ENCODE measurements around the gene DNM1L.

Gene DNM1L

GRCh38 chr12:32734952-32735351 lies 55.9 kb downstream of the DNM1L start:
- peaks cover 67% of the 10 kb centered on the region for H3K36me3 ChIP-seq (ENCODE audit: insufficient read depth, low read length)
- no peaks in the 10 kb centered on the region for H3K27me3 ChIP-seq (ENCODE audit: insufficient read depth, low read length)
- no peaks in the 10 kb centered on the region for H3K9me3 ChIP-seq (ENCODE audit: low read length)
- no peaks in the 10 kb centered on the region for H3K79me2 ChIP-seq (ENCODE audit: insufficient read depth, low read length)
- no peak overlapping the region for H2AFZ ChIP-seq (ENCODE audit: low read length)
- H3F3A ChIP-seq (ENCODE audit: insufficient read depth, low read length): peaks cover 6% of the 10 kb centered on the region; the same call in 1 of the 2 replicates
- no peaks in the 10 kb centered on the region for H3K9me2 ChIP-seq (ENCODE audit: low read depth, low read length)
- no peak overlapping the region for H3K4me2 ChIP-seq (ENCODE audit: low read length)
- H3K4me3 ChIP-seq (ENCODE audit: low read depth, low read length, poor library complexity, severe bottlenecking): no peak overlapping the region
- TF ChIP-seq EZH2 (IDR thresholded peaks at IDR 0.05; ENCODE audit: borderline replicate concordance, low read length): no peak
- TF ChIP-seq, protein P1, sequence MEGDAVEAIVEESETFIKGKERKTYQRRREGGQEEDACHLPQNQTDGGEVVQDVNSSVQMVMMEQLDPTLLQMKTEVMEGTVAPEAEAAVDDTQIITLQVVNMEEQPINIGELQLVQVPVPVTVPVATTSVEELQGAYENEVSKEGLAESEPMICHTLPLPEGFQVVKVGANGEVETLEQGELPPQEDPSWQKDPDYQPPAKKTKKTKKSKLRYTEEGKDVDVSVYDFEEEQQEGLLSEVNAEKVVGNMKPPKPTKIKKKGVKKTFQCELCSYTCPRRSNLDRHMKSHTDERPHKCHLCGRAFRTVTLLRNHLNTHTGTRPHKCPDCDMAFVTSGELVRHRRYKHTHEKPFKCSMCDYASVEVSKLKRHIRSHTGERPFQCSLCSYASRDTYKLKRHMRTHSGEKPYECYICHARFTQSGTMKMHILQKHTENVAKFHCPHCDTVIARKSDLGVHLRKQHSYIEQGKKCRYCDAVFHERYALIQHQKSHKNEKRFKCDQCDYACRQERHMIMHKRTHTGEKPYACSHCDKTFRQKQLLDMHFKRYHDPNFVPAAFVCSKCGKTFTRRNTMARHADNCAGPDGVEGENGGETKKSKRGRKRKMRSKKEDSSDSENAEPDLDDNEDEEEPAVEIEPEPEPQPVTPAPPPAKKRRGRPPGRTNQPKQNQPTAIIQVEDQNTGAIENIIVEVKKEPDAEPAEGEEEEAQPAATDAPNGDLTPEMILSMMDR (IDR thresholded peaks at IDR 0.05; ENCODE audit: low read length): no peak
- no peak overlapping the region for H3K27ac ChIP-seq (ENCODE audit: low read depth, low read length, poor library complexity, severe bottlenecking)
- no peaks in the 10 kb centered on the region for H3K4me1 ChIP-seq (ENCODE audit: insufficient read depth, low read length, severe bottlenecking)
- H3K9ac ChIP-seq (ENCODE audit: low read length): no peak overlapping the region
- no peaks in the 10 kb centered on the region for H4K20me1 ChIP-seq (ENCODE audit: insufficient read depth, low read length)

- H2AFZ ChIP-seq (ENCODE audit: low read length): no peak overlapping the region
- H3F3A ChIP-seq (ENCODE audit: insufficient read depth, low read length): peaks cover 6% of the 10 kb centered on the region; the same call in 1 of the 2 replicates
- no peaks in the 10 kb centered on the region for H3K9me2 ChIP-seq (ENCODE audit: low read depth, low read length)
- H3K4me3 ChIP-seq (ENCODE audit: low read depth, low read length, poor library complexity, severe bottlenecking): no peak overlapping the region
- TF ChIP-seq, protein P1 (IDR thresholded peaks at IDR 0.05; ENCODE audit: low read length): no peak
- no peak for TF ChIP-seq EZH2 (IDR thresholded peaks at IDR 0.05; ENCODE audit: borderline replicate concordance, low read length)
- no peaks in the 10 kb centered on the region for H3K9me3 ChIP-seq (ENCODE audit: low read length)
- H3K4me1 ChIP-seq (ENCODE audit: insufficient read depth, low read length, severe bottlenecking): no peaks in the 10 kb centered on the region
- no peak overlapping the region for H3K27ac ChIP-seq (ENCODE audit: low read depth, low read length, poor library complexity, severe bottlenecking)
- H3K4me2 ChIP-seq (ENCODE audit: low read length): no peak overlapping the region
- no peaks in the 10 kb centered on the region for H3K79me2 ChIP-seq (ENCODE audit: insufficient read depth, low read length)
- H4K20me1 ChIP-seq (ENCODE audit: insufficient read depth, low read length): no peaks in the 10 kb centered on the region
- H3K36me3 ChIP-seq (ENCODE audit: insufficient read depth, low read length): peaks cover 78% of the 10 kb centered on the region
- no peak overlapping the region for H3K9ac ChIP-seq (ENCODE audit: low read length)
- no peaks in the 10 kb centered on the region for H3K27me3 ChIP-seq (ENCODE audit: insufficient read depth, low read length)
Measured at GRCh38 chr12:32736445-32736844, 57.3 kb downstream of the DNM1L start.

GRCh38 chr12:32737715-32738114 lies 58.6 kb downstream of the DNM1L start:
- H2AFZ ChIP-seq (ENCODE audit: low read length): no peak overlapping the region
- H3K9ac ChIP-seq (ENCODE audit: low read length): no peak overlapping the region
- TF ChIP-seq, protein P1 (IDR thresholded peaks at IDR 0.05; ENCODE audit: low read length): no peak
- no peak for TF ChIP-seq EZH2 (IDR thresholded peaks at IDR 0.05; ENCODE audit: borderline replicate concordance, low read length)
- no peaks in the 10 kb centered on the region for H4K20me1 ChIP-seq (ENCODE audit: insufficient read depth, low read length)
- H3K4me2 ChIP-seq (ENCODE audit: low read length): no peak overlapping the region
- no peaks in the 10 kb centered on the region for H3K4me1 ChIP-seq (ENCODE audit: insufficient read depth, low read length, severe bottlenecking)
- H3K36me3 ChIP-seq (ENCODE audit: insufficient read depth, low read length): peaks cover 77% of the 10 kb centered on the region
- H3K9me3 ChIP-seq (ENCODE audit: low read length): no peaks in the 10 kb centered on the region
- no peak overlapping the region for H3K27ac ChIP-seq (ENCODE audit: low read depth, low read length, poor library complexity, severe bottlenecking)
- no peaks in the 10 kb centered on the region for H3K27me3 ChIP-seq (ENCODE audit: insufficient read depth, low read length)
- H3F3A ChIP-seq (ENCODE audit: insufficient read depth, low read length): peaks cover 6% of the 10 kb centered on the region; the same call in 1 of the 2 replicates
- H3K79me2 ChIP-seq (ENCODE audit: insufficient read depth, low read length): no peaks in the 10 kb centered on the region
- no peaks in the 10 kb centered on the region for H3K9me2 ChIP-seq (ENCODE audit: low read depth, low read length)
- no peak overlapping the region for H3K4me3 ChIP-seq (ENCODE audit: low read depth, low read length, poor library complexity, severe bottlenecking)
